HEK293 (cell line): ENCODE data around the gene RNF138.

Experiments used
- CTCF ChIA-PET: fragments of 350-600 bp; formaldehyde crosslinking; extraction: SDS; loops from one replicate; lab custom pipeline; 2021; ENCODE audit warnings: antibody characterized with exemption; lab: Yijun Ruan, JAX
- POLR2A ChIA-PET: fragments of 300-600 bp; formaldehyde crosslinking; extraction: SDS; loops from one replicate; lab custom pipeline; 2020; ENCODE audit warnings: antibody characterized with exemption, inconsistent platforms; lab: Yijun Ruan, JAX
- H3K27ac ChIP-seq: fragments of 200-500 bp; sonication (Bioruptor generic); 2 replicates; pipeline ENCODE4 v1.5.1; 2014; ENCODE audit warnings: low read depth, low read length, control low read depth, inconsistent platforms; ENCODE audit errors: extremely low read depth
- H3K36me3 ChIP-seq, 2 experiments: fragments of 200-500 bp in 1 of 2; sonication (Bioruptor generic) in 1 of 2; 1 replicate in 1 of 2; 2 replicates in 1 of 2; pipeline ENCODE4 v1.5.1; 2014 to 2017; ENCODE audit warnings: inconsistent platforms in 2 of 2, low read length in 2 of 2; ENCODE audit not compliant: control insufficient read depth in 2 of 2, insufficient read depth in 1 of 2
- H3K4me1 ChIP-seq: fragments of 200-500 bp; sonication (Bioruptor generic); 2 replicates; pipeline ENCODE4 v1.5.1; 2014; ENCODE audit warnings: mild to moderate bottlenecking, low read length, inconsistent platforms; ENCODE audit not compliant: control insufficient read depth, insufficient read depth
- H3K4me3 ChIP-seq: 2 replicates; pipeline ENCODE4 v1.5.1; 2011; ENCODE audit warnings: low read depth, mild to moderate bottlenecking, control low read depth, low read length, moderate library complexity
- H3K9me3 ChIP-seq: fragments of 200-500 bp; sonication (Bioruptor generic); 2 replicates; pipeline ENCODE4 v1.5.1; 2014; ENCODE audit warnings: low read depth, low read length, inconsistent platforms; ENCODE audit not compliant: control insufficient read depth, insufficient read depth
- KLF7 ChIP-seq: fragments of 450-650 bp; formaldehyde crosslinking; IDR thresholded peaks from 2 replicates; pipeline ENCODE4 v1.5.1; 2016; ENCODE audit warnings: missing biosample characterization, missing genetic modification characterization, borderline replicate concordance
- PRDM10 ChIP-seq: fragments of 450-650 bp; formaldehyde crosslinking; IDR thresholded peaks from 2 replicates; pipeline ENCODE4 v1.5.1; 2016; ENCODE audit warnings: missing biosample characterization, missing genetic modification characterization
- YY1 ChIP-seq: fragments of 450-650 bp; formaldehyde crosslinking; IDR thresholded peaks from 2 replicates; pipeline ENCODE4 v1.5.1; 2018; ENCODE audit warnings: missing biosample characterization, missing genetic modification characterization
- ZBTB10 ChIP-seq: fragments of 450-650 bp; formaldehyde crosslinking; IDR thresholded peaks from 2 replicates; pipeline ENCODE4 v1.5.1; 2016; ENCODE audit warnings: missing biosample characterization, missing genetic modification characterization
- ZNF248 ChIP-seq: fragments of 450-650 bp; formaldehyde crosslinking; IDR thresholded peaks from 2 replicates; pipeline ENCODE4 v1.5.1; 2017; ENCODE audit warnings: missing biosample characterization, missing genetic modification characterization
- ZNF404 ChIP-seq: fragments of 450-650 bp; formaldehyde crosslinking; IDR thresholded peaks from 2 replicates; pipeline ENCODE4 v1.5.1; 2017; ENCODE audit warnings: missing biosample characterization, missing genetic modification characterization
- ZNF518A ChIP-seq: fragments of 450-650 bp; formaldehyde crosslinking; conservative IDR thresholded peaks from 2 replicates; pipeline ENCODE4 v1.5.1; 2016; ENCODE audit warnings: low read depth, missing biosample characterization, missing genetic modification characterization
- ZNF654 ChIP-seq: fragments of 450-650 bp; formaldehyde crosslinking; IDR thresholded peaks from 2 replicates; pipeline ENCODE4 v1.5.1; 2016; ENCODE audit warnings: low read depth, missing biosample characterization, missing genetic modification characterization
- ZNF792 ChIP-seq: fragments of 450-650 bp; formaldehyde crosslinking; IDR thresholded peaks from 2 replicates; pipeline ENCODE4 v1.5.1; 2016; ENCODE audit warnings: missing biosample characterization, missing genetic modification characterization
- ZNF837 ChIP-seq: fragments of 450-650 bp; formaldehyde crosslinking; IDR thresholded peaks from 2 replicates; pipeline ENCODE4 v1.5.1; 2016; ENCODE audit warnings: missing biosample characterization, missing genetic modification characterization
- ZSCAN4 ChIP-seq: fragments of 450-650 bp; formaldehyde crosslinking; IDR thresholded peaks from 2 replicates; pipeline ENCODE4 v1.5.1; 2017; ENCODE audit warnings: missing biosample characterization, missing genetic modification characterization

The RNF138 gene

GRCh38 chr18:32067375-32068167, 24.1 kb upstream of the RNF138 start (continued):
- TF ChIP-seq ZBTB10, result no peak
- no peak for TF ChIP-seq ZNF518A (tag by site-specific recombination)
- no peak for TF ChIP-seq ZSCAN4 (tag by site-specific recombination)
- no peak for TF ChIP-seq ZNF837 (tag by site-specific recombination)
- TF ChIP-seq KLF7 (tag by site-specific recombination), result no peak
- no peak for TF ChIP-seq ZNF792
- TF ChIP-seq YY1 (tag by site-specific recombination), result no peak

GRCh38 chr18:32072321-32072720, 19.4 kb upstream of the RNF138 start:
- no peak overlapping the region for H3K27ac ChIP-seq
- TF ChIP-seq ZNF654 (0 out of 2 replicates have a peak, but pooled peaks have one; percentile 11), ZNF248 (tag by site-specific recombination) (no peak), ZNF404 (tag by site-specific recombination) (no peak), PRDM10 (tag by site-specific recombination) (no peak)
- no peaks in the 10 kb centered on the region for H3K4me1 ChIP-seq
- ChIA-PET CTCF (interaction anchor here (0.6 to 1.6 kb wide), 20 partner anchors 8 to 1659 kb away, joined by 3 to 12 read pairs (median 4); partner anchors contain the start of gene RNF138), POLR2A (interaction anchor here (0.8 to 1.1 kb wide), 3 partner anchors 35 to 129 kb away, joined by 3 to 5 read pairs (median 4); partner anchors contain the start of gene TRAPPC8)
- no peak overlapping the region for H3K4me3 ChIP-seq
- H3K9me3 ChIP-seq, result no peaks in the 10 kb centered on the region
- H3K36me3 ChIP-seq, result no peaks in the 10 kb centered on the region
